ENCODE data around the gene FJX1. TPM values are rescaled to one million over a fixed set of nuclear protein-coding genes. Genes with fewer than 3 reads are reported as not detected.
A peak's percentile ranks its signal among the peaks of the same experiment; 100 is the strongest.
"Not testable (repeated sequence)": the region's sequence is repeated elsewhere in the genome, so short reads cannot be mapped to it uniquely, and the experiment has no call there.

FJX1 gene
- total RNA-seq, 1 donor from 2014 or later: 0.09 TPM

DNA sequence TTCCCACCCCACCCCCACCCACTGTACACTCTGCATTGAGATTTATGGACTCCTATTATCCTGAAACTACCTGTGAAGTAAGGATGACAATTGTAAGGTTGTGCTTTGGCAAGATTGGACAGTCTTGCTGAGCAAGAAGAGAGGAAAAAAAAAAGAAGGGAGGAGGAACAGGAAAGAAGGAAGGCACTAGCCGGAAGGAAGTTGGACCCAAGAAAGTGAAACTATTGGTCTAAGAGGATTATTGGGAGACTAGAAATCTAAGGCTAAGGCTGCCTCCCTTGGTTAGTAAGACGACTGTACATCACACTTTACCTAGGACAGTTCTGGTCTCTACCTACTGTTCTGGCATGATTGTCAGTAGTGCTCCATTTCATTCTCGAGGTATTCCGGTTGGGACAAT, 32.2 kb downstream of the FJX1 start:
- H3K4me1 Mint-ChIP-seq (ENCODE audit: low read depth): no peaks in the 10 kb centered on the region
- intact Hi-C loops (cut with micrococcal nuclease): no loop called here
- peaks cover 34% of the 10 kb centered on the region for H3K27me3 Mint-ChIP-seq (ENCODE audit: low read depth)
- DNase-seq (ENCODE audit: low spot score): no peak
- no peaks in the 10 kb centered on the region for H3K36me3 Mint-ChIP-seq (ENCODE audit: low read depth)
- no peaks in the 10 kb centered on the region for H3K9me3 Mint-ChIP-seq
- no peak overlapping the region for H3K27ac Mint-ChIP-seq
- no peak overlapping the region for H3K4me3 Mint-ChIP-seq (ENCODE audit: low read depth)

DNA sequence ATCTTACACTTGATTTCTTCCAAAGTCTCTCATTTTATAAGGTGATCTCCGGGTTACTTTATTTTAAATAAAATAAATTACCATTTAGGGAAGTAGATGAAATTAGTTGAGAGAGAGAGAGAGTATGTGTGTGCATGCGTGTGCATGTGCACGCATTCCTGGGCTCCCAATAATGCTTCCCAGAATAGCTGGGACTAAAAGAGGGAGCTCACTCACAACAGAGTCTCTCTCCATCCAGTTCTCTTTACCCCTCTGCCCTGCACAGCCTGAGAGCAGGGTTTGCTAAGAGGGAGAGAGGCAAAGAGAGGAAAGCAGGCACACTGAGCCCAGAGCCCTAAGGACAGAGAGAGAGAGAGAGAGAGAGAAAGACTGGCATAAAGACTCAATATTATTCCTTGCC, 33.0 kb downstream of the FJX1 start:
- H3K36me3 Mint-ChIP-seq (ENCODE audit: low read depth): no peaks in the 10 kb centered on the region
- intact Hi-C loops (cut with micrococcal nuclease): no loop called here
- DNase-seq (ENCODE audit: low spot score): no peak
- H3K9me3 Mint-ChIP-seq: no peaks in the 10 kb centered on the region
- H3K27me3 Mint-ChIP-seq (ENCODE audit: low read depth): peaks cover 35% of the 10 kb centered on the region
- no peaks in the 10 kb centered on the region for H3K4me1 Mint-ChIP-seq (ENCODE audit: low read depth)
- H3K4me3 Mint-ChIP-seq (ENCODE audit: low read depth): no peak overlapping the region
- H3K27ac Mint-ChIP-seq: no peak overlapping the region

GRCh38 chr11:35652786-35653185, 34.5 kb downstream of the FJX1 start:
- H3K9me3 Mint-ChIP-seq; H3K36me3 Mint-ChIP-seq (ENCODE audit: low read depth); DNase-seq (ENCODE audit: low spot score); H3K4me1 Mint-ChIP-seq (ENCODE audit: low read depth); H3K4me3 Mint-ChIP-seq (ENCODE audit: low read depth); intact Hi-C loops (cut with micrococcal nuclease); H3K27ac Mint-ChIP-seq: not testable (repeated sequence)
- peaks cover 35% of the 10 kb centered on the region for H3K27me3 Mint-ChIP-seq (ENCODE audit: low read depth)

DNA sequence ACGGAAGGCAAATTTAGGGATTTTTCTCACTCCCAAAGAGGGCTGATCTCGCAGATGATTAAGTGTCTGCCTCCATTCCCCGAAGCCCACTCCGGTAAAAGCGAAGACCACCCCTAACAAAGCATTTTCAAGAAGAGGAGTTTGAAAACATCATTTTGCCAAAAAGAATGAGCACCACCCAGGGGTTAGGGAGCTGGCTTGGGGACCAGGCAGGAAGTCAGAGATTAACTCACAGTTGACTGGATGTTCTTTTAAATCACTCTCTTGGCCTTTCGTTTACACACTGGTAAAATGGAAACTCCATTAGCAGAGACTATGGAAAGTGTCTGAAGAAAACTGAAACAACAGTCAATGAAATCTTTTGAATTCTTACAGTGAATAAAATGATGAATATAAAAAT, 36.5 kb downstream of the FJX1 start:
- intact Hi-C loops (cut with micrococcal nuclease): no loop called here
- Mint-ChIP-seq H3K27me3 (ENCODE audit: low read depth) (peaks cover 37% of the 10 kb centered on the region), H3K27ac (no peak overlapping the region), H3K4me1 (ENCODE audit: low read depth) (no peaks in the 10 kb centered on the region), H3K4me3 (ENCODE audit: low read depth) (no peak overlapping the region), H3K36me3 (ENCODE audit: low read depth) (no peaks in the 10 kb centered on the region), H3K9me3 (no peaks in the 10 kb centered on the region)
- no peak for DNase-seq (ENCODE audit: low spot score)

- no peaks in the 10 kb centered on the region for H3K4me1 Mint-ChIP-seq (ENCODE audit: low read depth)
- no peaks in the 10 kb centered on the region for H3K36me3 Mint-ChIP-seq (ENCODE audit: low read depth)
- H3K4me3 Mint-ChIP-seq (ENCODE audit: low read depth): no peak overlapping the region
- intact Hi-C loops (cut with micrococcal nuclease): no loop called here
- no peaks in the 10 kb centered on the region for H3K9me3 Mint-ChIP-seq
- peaks cover 38% of the 10 kb centered on the region for H3K27me3 Mint-ChIP-seq (ENCODE audit: low read depth)
- H3K27ac Mint-ChIP-seq: no peak overlapping the region
- no peak for DNase-seq (ENCODE audit: low spot score)
Observed at GRCh38 chr11:35655254-35655653, 37.0 kb downstream of the FJX1 start.

- Mint-ChIP-seq H3K27me3 (ENCODE audit: low read depth) (peaks cover 35% of the 10 kb centered on the region), H3K4me3 (ENCODE audit: low read depth) (no peak overlapping the region), H3K9me3 (no peaks in the 10 kb centered on the region), H3K27ac (no peak overlapping the region), H3K4me1 (ENCODE audit: low read depth) (no peaks in the 10 kb centered on the region), H3K36me3 (ENCODE audit: low read depth) (no peaks in the 10 kb centered on the region)
- no peak for DNase-seq (ENCODE audit: low spot score)
- intact Hi-C loops (cut with micrococcal nuclease): no loop called here
Observed at GRCh38 chr11:35655856-35656255, 37.6 kb downstream of the FJX1 start.

DNA sequence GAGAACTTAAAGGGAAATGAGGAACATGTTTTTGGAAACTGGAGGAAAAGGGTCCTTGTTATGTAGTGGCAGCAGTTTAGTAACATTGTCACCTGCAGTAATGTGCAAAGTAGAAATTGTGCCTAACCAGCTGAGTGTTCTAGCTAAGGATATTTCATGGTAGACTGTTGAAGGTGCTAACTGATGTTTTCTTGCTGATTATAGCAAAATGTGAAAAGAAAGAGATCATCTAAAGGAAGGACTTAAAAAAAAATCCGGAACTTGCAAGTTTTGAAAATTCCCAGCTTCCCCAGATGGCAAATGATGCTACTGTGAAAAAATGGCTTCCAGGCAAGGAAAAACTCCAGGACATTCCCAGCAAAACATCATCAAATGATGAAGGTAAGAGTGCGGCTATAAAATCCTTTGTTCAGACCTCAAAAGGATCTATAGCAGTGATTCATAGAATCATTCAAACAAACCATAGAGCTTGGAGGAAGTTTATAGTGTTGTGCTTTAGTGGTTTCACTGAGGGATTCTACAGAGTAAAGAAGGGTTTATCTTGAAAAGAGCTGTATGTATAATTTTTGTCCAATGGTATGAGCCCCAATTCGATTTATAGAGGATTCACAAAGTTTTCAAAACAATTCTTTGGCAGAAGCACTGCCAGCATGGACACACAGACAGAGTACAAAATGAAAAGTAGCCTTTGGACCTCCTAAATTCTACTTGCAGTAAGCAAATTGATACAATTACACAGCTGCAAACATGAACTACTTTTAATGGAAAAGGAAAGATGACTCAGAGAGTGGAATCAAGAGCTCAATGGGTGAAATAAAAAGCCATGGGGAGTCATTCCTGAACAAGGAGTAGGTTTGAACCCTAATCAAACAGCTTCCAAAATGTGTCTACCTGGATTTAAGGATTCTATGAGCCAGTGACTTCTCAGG, 40.0 kb downstream of the FJX1 start:
- Mint-ChIP-seq H3K4me1 (ENCODE audit: low read depth) (peaks cover 10% of the 10 kb centered on the region), H3K27me3 (ENCODE audit: low read depth) (peaks cover 35% of the 10 kb centered on the region), H3K4me3 (ENCODE audit: low read depth) (no peak overlapping the region), H3K27ac (no peak overlapping the region), H3K36me3 (ENCODE audit: low read depth) (peaks cover 9% of the 10 kb centered on the region), H3K9me3 (peaks cover 3% of the 10 kb centered on the region)
- intact Hi-C loops (cut with micrococcal nuclease): no loop called here
- no peak for DNase-seq (ENCODE audit: low spot score)

DNA sequence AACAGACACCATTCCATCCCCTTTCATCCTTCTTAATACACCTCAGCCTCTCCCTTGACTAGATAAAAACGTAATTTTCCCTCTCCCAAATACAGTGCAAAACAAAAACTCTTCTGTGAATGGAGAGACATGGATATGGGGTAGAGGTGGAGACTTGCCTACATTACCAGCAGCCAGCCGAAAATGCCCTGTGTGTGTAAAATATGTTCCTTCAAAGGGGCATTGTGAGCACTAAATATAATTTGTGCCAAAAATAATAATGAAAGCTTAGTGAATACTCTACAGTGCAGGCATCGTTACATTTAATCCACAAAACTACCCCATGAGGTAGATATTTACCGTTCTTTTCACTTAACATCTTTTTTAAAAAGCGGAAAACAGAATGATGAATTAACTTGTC, 43.3 kb downstream of the FJX1 start:
- Mint-ChIP-seq H3K9me3 (peaks cover 32% of the 10 kb centered on the region), H3K4me1 (ENCODE audit: low read depth) (peaks cover 25% of the 10 kb centered on the region), H3K27ac (no peak overlapping the region), H3K36me3 (ENCODE audit: low read depth) (peaks cover 35% of the 10 kb centered on the region), H3K4me3 (ENCODE audit: low read depth) (peak overlapping the region; percentile 86), H3K27me3 (ENCODE audit: low read depth) (peaks cover 16% of the 10 kb centered on the region)
- intact Hi-C loops (cut with micrococcal nuclease): no loop called here
- no peak for DNase-seq (ENCODE audit: low spot score)

DNA sequence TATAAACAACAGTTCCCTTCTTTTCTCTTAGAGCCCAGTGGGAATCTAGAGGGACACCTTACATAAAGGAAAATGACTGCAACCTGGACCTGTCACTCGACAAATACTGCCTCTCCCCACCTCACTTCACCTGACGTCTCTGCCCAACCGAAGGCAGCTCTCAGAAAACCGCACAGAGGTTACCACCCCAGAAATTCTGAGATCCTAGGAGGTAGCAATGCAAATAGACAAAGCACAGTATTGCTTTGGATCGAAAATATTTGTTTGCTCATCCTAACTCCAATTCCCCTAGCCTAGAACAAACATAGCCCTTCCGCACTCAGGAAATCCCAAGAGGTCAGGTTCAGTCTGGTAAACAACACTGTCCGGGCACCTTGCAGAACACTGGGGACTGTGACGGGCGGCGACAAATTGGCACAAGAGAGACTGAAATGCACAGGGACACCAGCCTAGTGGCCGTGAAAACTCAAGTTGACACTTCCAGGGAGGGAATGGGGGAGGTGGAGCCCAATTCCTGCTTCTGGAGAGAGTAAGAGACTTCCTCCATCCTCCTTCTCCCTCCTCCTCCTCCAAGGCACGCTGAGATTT, 43.9 kb downstream of the FJX1 start:
- H3K9me3 Mint-ChIP-seq: peaks cover 37% of the 10 kb centered on the region
- H3K27me3 Mint-ChIP-seq (ENCODE audit: low read depth): peaks cover 14% of the 10 kb centered on the region
- no peak for DNase-seq (ENCODE audit: low spot score)
- intact Hi-C loops (cut with micrococcal nuclease): no loop called here
- peak overlapping the region; percentile 85 for H3K27ac Mint-ChIP-seq
- peaks cover 25% of the 10 kb centered on the region for H3K4me1 Mint-ChIP-seq (ENCODE audit: low read depth)
- peak overlapping the region; percentile 86 for H3K4me3 Mint-ChIP-seq (ENCODE audit: low read depth)
- peaks cover 39% of the 10 kb centered on the region for H3K36me3 Mint-ChIP-seq (ENCODE audit: low read depth)

- DNase-seq (ENCODE audit: low spot score): peak; percentile 77
- peaks cover 25% of the 10 kb centered on the region for H3K4me1 Mint-ChIP-seq (ENCODE audit: low read depth)
- peak within 1 kb of the TSS; percentile 85 for H3K27ac Mint-ChIP-seq
- H3K27me3 Mint-ChIP-seq (ENCODE audit: low read depth): peaks cover 14% of the 10 kb centered on the region
- intact Hi-C loops (cut with micrococcal nuclease): no loop called here
- peaks cover 42% of the 10 kb centered on the region for H3K9me3 Mint-ChIP-seq
- peaks cover 42% of the 10 kb centered on the region for H3K36me3 Mint-ChIP-seq (ENCODE audit: low read depth)
- peak within 1 kb of the TSS; percentile 86 for H3K4me3 Mint-ChIP-seq (ENCODE audit: low read depth)
Observed at GRCh38 chr11:35662649-35663407, 44.6 kb downstream of the FJX1 start, which contains the start of gene TRIM44. Gene TRIM44, plus strand, starts transcription at chr11:35662775. Its CDS starts 337 bp downstream, at chr11:35663112.

DNA sequence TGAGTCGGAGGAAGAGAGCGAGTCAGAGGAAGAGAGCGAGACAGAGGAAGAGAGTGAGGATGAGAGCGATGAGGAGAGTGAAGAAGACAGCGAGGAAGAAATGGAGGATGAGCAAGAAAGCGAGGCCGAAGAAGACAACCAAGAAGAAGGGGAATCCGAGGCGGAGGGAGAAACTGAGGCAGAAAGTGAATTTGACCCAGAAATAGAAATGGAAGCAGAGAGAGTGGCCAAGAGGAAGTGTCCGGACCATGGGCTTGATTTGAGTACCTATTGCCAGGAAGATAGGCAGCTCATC, 45.1 kb downstream of the FJX1 start:
- Mint-ChIP-seq H3K36me3 (ENCODE audit: low read depth) (peaks cover 45% of the 10 kb centered on the region), H3K27me3 (ENCODE audit: low read depth) (peaks cover 12% of the 10 kb centered on the region), H3K4me3 (ENCODE audit: low read depth) (peak overlapping the region; percentile 86), H3K9me3 (peaks cover 47% of the 10 kb centered on the region), H3K4me1 (ENCODE audit: low read depth) (peaks cover 25% of the 10 kb centered on the region), H3K27ac (peak overlapping the region; percentile 85)
- intact Hi-C loops (cut with micrococcal nuclease): no loop called here
- DNase-seq (ENCODE audit: low spot score): no peak

- intact Hi-C loops (cut with micrococcal nuclease): no loop called here
- Mint-ChIP-seq H3K36me3 (ENCODE audit: low read depth) (peaks cover 47% of the 10 kb centered on the region), H3K4me3 (ENCODE audit: low read depth) (no peak overlapping the region), H3K27me3 (ENCODE audit: low read depth) (peaks cover 5% of the 10 kb centered on the region), H3K27ac (no peak overlapping the region), H3K4me1 (ENCODE audit: low read depth) (peaks cover 25% of the 10 kb centered on the region), H3K9me3 (peaks cover 48% of the 10 kb centered on the region)
- no peak for DNase-seq (ENCODE audit: low spot score)
Observed at GRCh38 chr11:35664977-35665441, 46.7 kb downstream of the FJX1 start.

DNA sequence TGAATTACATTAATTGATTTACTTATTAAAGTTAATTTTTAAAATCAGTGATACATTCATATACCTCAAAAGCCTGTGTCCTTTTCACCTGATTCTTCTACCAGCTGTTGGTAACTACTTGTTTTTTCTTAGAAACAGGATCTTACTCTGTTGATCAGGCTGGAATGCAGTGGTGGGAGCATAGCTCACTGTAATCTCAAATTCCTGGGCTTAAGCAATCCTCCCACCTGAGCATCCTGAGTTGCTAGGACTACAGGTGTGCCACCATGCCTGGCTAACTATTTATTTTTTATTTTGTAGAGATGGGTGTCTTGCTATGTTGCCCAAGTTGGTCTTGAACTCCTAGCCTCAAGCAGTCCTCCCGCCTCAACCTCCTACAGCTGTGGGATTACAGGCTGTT, 49.0 kb downstream of the FJX1 start:
- intact Hi-C loops (cut with micrococcal nuclease): no loop called here
- Mint-ChIP-seq H3K27ac (no peak overlapping the region), H3K27me3 (ENCODE audit: low read depth) (peaks cover under 1% of the 10 kb centered on the region), H3K4me1 (ENCODE audit: low read depth) (peaks cover 26% of the 10 kb centered on the region), H3K9me3 (peaks cover 48% of the 10 kb centered on the region), H3K4me3 (ENCODE audit: low read depth) (no peak overlapping the region), H3K36me3 (ENCODE audit: low read depth) (peaks cover 46% of the 10 kb centered on the region)
- no peak for DNase-seq (ENCODE audit: low spot score)
